ENCODE data around the gene UBL7. TPM values are rescaled to one million over a fixed set of nuclear protein-coding genes. Genes with fewer than 3 reads are reported as not detected.

Gene UBL7
- total and polyA plus RNA-seq, 2 of the 8 experiments (the other 6 are each of a cell fraction or from before 2014, with no cell fraction given), result 71.5 to 183 TPM

- no peaks in the 10 kb centered on the region for H3K27me3 ChIP-seq (replicated peaks in 1 of 4; ENCODE audit: control insufficient read depth in 3 of 4, extremely low read depth in 1 of 4, insufficient read depth in 3 of 4, low read length in 3 of 4)
- H4K20me1 ChIP-seq (replicated peaks in 1 of 2; ENCODE audit: control insufficient read depth in 1 of 2, insufficient read depth in 2 of 2, low read length in 2 of 2), result peaks cover 0 to 4% of the 10 kb centered on the region in 2 experiments
- no peak overlapping the region for H3K4me3 ChIP-seq (ENCODE audit: extremely low read depth in 1 of 4, insufficient read depth in 2 of 4, low read depth in 3 of 4, low read length in 4 of 4)
- no peak overlapping the region for H3K14ac ChIP-seq (ENCODE audit: insufficient read length)
- peak overlapping the region; percentile 52; the same call in 1 of the 2 replicates for H2BK5ac ChIP-seq (ENCODE audit: low read depth, low read length)
- peak overlapping the region; percentile 7; the same call in 1 of the 2 replicates for H4K8ac ChIP-seq (ENCODE audit: extremely low read depth, insufficient read depth, low read length)
- no peak overlapping the region for H2BK120ac ChIP-seq (replicated peaks; ENCODE audit: low read depth, low read length)
- no peak overlapping the region for H2BK20ac ChIP-seq (ENCODE audit: low read length)
- H3K9ac ChIP-seq (replicated peaks in 1 of 4; ENCODE audit: extremely low read depth in 1 of 4, low read depth in 3 of 4, low read length in 3 of 4), result no peak overlapping the region
- no peak overlapping the region; the same call in 1 of the 2 replicates for H3K18ac ChIP-seq (ENCODE audit: extremely low read depth, low read length)
- WGBS, 2 experiments (ENCODE audit: extremely low coverage in 1 of 2, insufficient coverage in 1 of 2, insufficient read length in 1 of 2, insufficient replicate concordance in 2 of 2, low coverage in 1 of 2, low lambda C conversion rate in 2 of 2, missing lambda C conversion rate in 1 of 2), result 86% methylated on average over 14 of the region's 14 CpGs; no CpG with 5 or more reads in 1 of the 2 experiments
- H3K23ac ChIP-seq (ENCODE audit: insufficient read length), result no peak overlapping the region
- no peak for DNase-seq (ENCODE audit: low read depth in 1 of 2, low spot score in 2 of 2)
- no peaks in the 10 kb centered on the region for H3K79me1 ChIP-seq (ENCODE audit: low read depth, low read length)
- POLR2A ChIA-PET (ENCODE audit: partially characterized antibody), result interaction anchor here (0.7 to 3.1 kb wide), 11 partner anchors 8 to 156 kb away, joined by 3 to 14 read pairs (median 4); partner anchors contain the start of gene UBL7
- CTCF ChIA-PET (ENCODE audit: partially characterized antibody), result interaction anchor here (1.1 to 41.3 kb wide), 13 partner anchors 8 to 188 kb away, joined by 3 to 1311 read pairs (median 5); partner anchors contain the start of genes CYP11A1 and UBL7
- no peak for TF ChIP-seq CHD1 (IDR thresholded peaks at IDR 0.05; ENCODE audit: low read depth, low read length)
- TF ChIP-seq SAP30 (IDR thresholded peaks at IDR 0.05; ENCODE audit: insufficient read depth, insufficient replicate concordance, low read length), result no peak
- TF ChIP-seq BACH1 (IDR thresholded peaks at IDR 0.05; ENCODE audit: low read length), result no peak
- no peak for TF ChIP-seq KDM4A (IDR thresholded peaks at IDR 0.05; ENCODE audit: low read depth, low read length, severe bottlenecking)
- no peak for TF ChIP-seq FOSL1 (IDR thresholded peaks at IDR 0.05; ENCODE audit: insufficient read depth, low read depth, low read length)
- no peak for TF ChIP-seq MAX (IDR thresholded peaks at IDR 0.05)
- no peak for TF ChIP-seq KDM5A (IDR thresholded peaks at IDR 0.05; ENCODE audit: low read length)
- TF ChIP-seq BRCA1 (IDR thresholded peaks at IDR 0.05; ENCODE audit: low read depth, low read length), result no peak
- no peak for TF ChIP-seq BCL11A (IDR thresholded peaks at IDR 0.05; ENCODE audit: low read depth in 2 of 2, low read length in 2 of 2)
- FAIRE-seq, result no peak
- H4K5ac ChIP-seq (ENCODE audit: insufficient read length, low read depth, low read length), result no peak overlapping the region
- H3K36me3 ChIP-seq (ENCODE audit: control insufficient read depth in 2 of 4, insufficient read depth in 4 of 4, low read length in 3 of 4), result peaks cover 2 to 16% (median 6%) of the 10 kb centered on the region in 4 experiments; a peak in 7 of 8 replicates
- H4K91ac ChIP-seq (replicated peaks; ENCODE audit: insufficient read length, low read length), result no peak overlapping the region
- no peaks in the 10 kb centered on the region; a peak in 1 of 7 replicates for H3K4me1 ChIP-seq (replicated peaks in 1 of 4; ENCODE audit: control insufficient read depth in 3 of 4, insufficient read depth in 4 of 4, low read length in 3 of 4)
- H2BK15ac ChIP-seq (ENCODE audit: low read length), result peak overlapping the region; percentile 92; the same call in 1 of the 2 replicates
- no peak overlapping the region for H2AK5ac ChIP-seq (ENCODE audit: low read depth, low read length)
- H3K27ac ChIP-seq (ENCODE audit: low read depth, low read length), result no peak overlapping the region
- H2AFZ ChIP-seq (ENCODE audit: low read length), result no peak overlapping the region
- H3K23me2 ChIP-seq (ENCODE audit: low read depth, low read length), result no peaks in the 10 kb centered on the region
- H3K79me2 ChIP-seq (ENCODE audit: control insufficient read depth in 1 of 2, insufficient read depth in 2 of 2, low read length in 2 of 2), result no peaks in the 10 kb centered on the region
- no peaks in the 10 kb centered on the region for H3K9me3 ChIP-seq (ENCODE audit: insufficient read depth in 2 of 2, low read depth in 1 of 2, low read length in 1 of 2)
- H3K4ac ChIP-seq (replicated peaks; ENCODE audit: insufficient read length, low read depth, low read length), result no peak overlapping the region
- no peak overlapping the region for H3K4me2 ChIP-seq (ENCODE audit: insufficient read depth in 1 of 2, low read depth in 2 of 2, low read length in 2 of 2)
- 0 out of 2 replicates have a peak overlapping the region, but pooled peaks have one; percentile 50 for H2BK12ac ChIP-seq (ENCODE audit: low read depth, low read length)
- no peak overlapping the region for H3K56ac ChIP-seq (replicated peaks; ENCODE audit: insufficient read length, low read depth, low read length)
These were observed 17.7 kb downstream of the UBL7 start for GRCh38 chr15:74443100-74443909.

All from H1 (cell line).